MM.1S (cell line): ENCODE measurements around the gene FAF1.

ENCODE experiments used
- CTCF ChIP-seq: fragments of 300-600 bp; sonication (generic); IDR thresholded peaks from 2 replicates; pipeline ENCODE4 v1.5.1; 2016; ENCODE audit warnings: antibody characterized with exemption, low read length, mixed read lengths
- EZH2 ChIP-seq: fragments of 300-600 bp; sonication (generic); optimal IDR thresholded peaks from 2 replicates; pipeline ENCODE3; 2017; ENCODE audit warnings: low read depth, mild to moderate bottlenecking, antibody characterized with exemption, low read length, mixed read lengths

DNA sequence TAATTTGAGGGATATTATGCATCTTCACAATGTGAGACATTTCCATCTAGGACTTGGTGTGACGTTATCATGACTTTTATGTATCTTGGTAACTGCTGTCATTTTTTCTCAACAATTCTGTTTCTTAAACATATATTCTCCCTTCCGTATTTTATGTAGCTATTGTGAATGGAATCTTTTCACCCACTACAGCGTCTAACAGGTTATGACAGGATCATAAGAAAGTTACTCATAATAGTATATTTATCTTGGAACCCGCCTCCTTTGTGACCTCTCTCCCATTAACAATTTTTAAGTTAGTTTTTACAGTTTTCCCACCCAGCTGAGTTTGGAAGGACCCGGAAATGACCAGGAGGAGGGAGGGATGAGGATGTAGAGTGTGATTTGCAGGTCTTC is 530.1 kb downstream of the FAF1 start:
- TF ChIP-seq EZH2, result no peak
- TF ChIP-seq CTCF, result no peak
